Measurements from ENCODE around the gene NXNL2. TPM values are rescaled to one million over a fixed set of nuclear protein-coding genes. Genes with fewer than 3 reads are reported as not detected.

NXNL2 gene
- total and polyA plus RNA-seq, 10 of the 15 experiments (the other 5 are each of a cell fraction or from before 2014, with no cell fraction given) = not detected

DNA sequence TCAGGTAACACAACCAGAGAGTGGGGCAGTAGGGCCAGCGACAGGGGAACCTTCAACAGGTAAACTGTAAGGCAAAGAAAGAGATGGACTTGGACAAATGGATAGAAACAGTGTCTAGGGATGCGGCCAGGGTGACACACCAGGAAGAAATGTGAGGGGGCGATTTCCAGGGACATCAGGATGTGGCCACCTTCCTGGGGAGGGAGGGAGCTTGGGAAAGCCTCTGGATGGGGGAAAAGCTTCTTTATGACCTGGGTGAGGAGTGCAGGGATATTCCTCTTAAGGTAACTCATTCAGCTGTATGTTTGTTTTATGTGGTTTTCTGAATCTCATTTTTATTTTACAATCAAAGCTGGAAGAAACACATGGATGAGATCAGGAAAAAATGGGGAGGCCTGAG, 11.9 kb upstream of the NXNL2 start:
- Histone ChIP-seq H3K36me3 (ENCODE audit: control insufficient read depth in 2 of 2, insufficient read depth in 2 of 2, low read length in 1 of 2) (no peaks in the 10 kb centered on the region), H3K9me3 (replicated peaks; ENCODE audit: control insufficient read depth, insufficient read depth, low read length) (no peaks in the 10 kb centered on the region), H3K9ac (ENCODE audit: control insufficient read depth, insufficient read depth, low read length) (no peak overlapping the region), H3K4me3 (no peak overlapping the region), H2AFZ (ENCODE audit: control insufficient read depth, low read depth, low read length) (no peak overlapping the region), H3K4me2 (ENCODE audit: control insufficient read depth, insufficient read depth) (no peak overlapping the region), H3K27ac (ENCODE audit: control insufficient read depth, insufficient read depth) (no peak overlapping the region), H3K27me3 (replicated peaks in 1 of 2; ENCODE audit: control insufficient read depth in 2 of 2, insufficient read depth in 2 of 2, low read length in 1 of 2) (no peaks in the 10 kb centered on the region; a peak in 1 of 4 replicates), H4K20me1 (ENCODE audit: control insufficient read depth, insufficient read depth) (no peaks in the 10 kb centered on the region), H3K79me2 (ENCODE audit: control insufficient read depth, insufficient read depth, low read length) (no peaks in the 10 kb centered on the region), H3K4me1 (ENCODE audit: control insufficient read depth, insufficient read depth, low read length) (no peaks in the 10 kb centered on the region)
- no TSS peak for BruUV-seq (replicated peaks)
- ATAC-seq (no peak), DNase-seq (ENCODE audit: low read depth, low spot score) (no peak), FAIRE-seq (no peak)
- CTCF ChIA-PET = no interaction called here
- RAD21 ChIA-PET (ENCODE audit: unreplicated experiment) = no interaction called here
- 31% methylated on average over 3 of the region's 3 CpGs for WGBS (ENCODE audit: insufficient coverage, insufficient replicate concordance, low lambda C conversion rate, missing lambda C conversion rate)
- TF ChIP-seq, protein P1, sequence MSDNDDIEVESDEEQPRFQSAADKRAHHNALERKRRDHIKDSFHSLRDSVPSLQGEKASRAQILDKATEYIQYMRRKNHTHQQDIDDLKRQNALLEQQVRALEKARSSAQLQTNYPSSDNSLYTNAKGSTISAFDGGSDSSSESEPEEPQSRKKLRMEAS (IDR thresholded peaks at IDR 0.05; ENCODE audit: low read depth, low read length) = no peak
- TF ChIP-seq NR2C2 (IDR thresholded peaks at IDR 0.05; ENCODE audit: borderline replicate concordance, control insufficient read depth, insufficient read length, low read depth) (no peak), FOXM1 (IDR thresholded peaks at IDR 0.05; ENCODE audit: low read depth, low read length) (no peak), CHD4 (IDR thresholded peaks at IDR 0.05) (no peak)
- TF ChIP-seq, protein P2, sequence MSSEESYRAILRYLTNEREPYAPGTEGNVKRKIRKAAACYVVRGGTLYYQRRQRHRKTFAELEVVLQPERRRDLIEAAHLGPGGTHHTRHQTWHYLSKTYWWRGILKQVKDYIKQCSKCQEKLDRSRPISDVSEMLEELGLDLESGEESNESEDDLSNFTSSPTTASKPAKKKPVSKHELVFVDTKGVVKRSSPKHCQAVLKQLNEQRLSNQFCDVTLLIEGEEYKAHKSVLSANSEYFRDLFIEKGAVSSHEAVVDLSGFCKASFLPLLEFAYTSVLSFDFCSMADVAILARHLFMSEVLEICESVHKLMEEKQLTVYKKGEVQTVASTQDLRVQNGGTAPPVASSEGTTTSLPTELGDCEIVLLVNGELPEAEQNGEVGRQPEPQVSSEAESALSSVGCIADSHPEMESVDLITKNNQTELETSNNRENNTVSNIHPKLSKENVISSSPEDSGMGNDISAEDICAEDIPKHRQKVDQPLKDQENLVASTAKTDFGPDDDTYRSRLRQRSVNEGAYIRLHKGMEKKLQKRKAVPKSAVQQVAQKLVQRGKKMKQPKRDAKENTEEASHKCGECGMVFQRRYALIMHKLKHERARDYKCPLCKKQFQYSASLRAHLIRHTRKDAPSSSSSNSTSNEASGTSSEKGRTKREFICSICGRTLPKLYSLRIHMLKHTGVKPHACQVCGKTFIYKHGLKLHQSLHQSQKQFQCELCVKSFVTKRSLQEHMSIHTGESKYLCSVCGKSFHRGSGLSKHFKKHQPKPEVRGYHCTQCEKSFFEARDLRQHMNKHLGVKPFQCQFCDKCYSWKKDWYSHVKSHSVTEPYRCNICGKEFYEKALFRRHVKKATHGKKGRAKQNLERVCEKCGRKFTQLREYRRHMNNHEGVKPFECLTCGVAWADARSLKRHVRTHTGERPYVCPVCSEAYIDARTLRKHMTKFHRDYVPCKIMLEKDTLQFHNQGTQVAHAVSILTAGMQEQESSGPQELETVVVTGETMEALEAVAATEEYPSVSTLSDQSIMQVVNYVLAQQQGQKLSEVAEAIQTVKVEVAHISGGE (CRISPR knock-in tag; IDR thresholded peaks at IDR 0.05) = no peak
- intact Hi-C loops (cut with micrococcal nuclease; ENCODE audit: unreplicated experiment) = no loop called here
- in situ Hi-C loops (cut with MboI) = no loop called here
- SMC1A ChIA-PET (ENCODE audit: uncharacterized antibody, unreplicated experiment) = no interaction called here
- POLR2A ChIA-PET = no interaction called here
